Right lobe of liver (tissue), 4 donors: ENCODE results near the gene NRL.

Experiments used
- POLR2A ChIP-seq: fragments of 450-650 bp; IDR thresholded peaks from one replicate; pipeline ENCODE4 v1.6.1; 2017; ENCODE audit warnings: antibody characterized with exemption, mild to moderate bottlenecking
- TF ChIP-seq, protein P1 (sequence below), 4 donors: fragments of 200-600 bp in 3 of 4; fragments of 450-650 bp in 1 of 4; IDR thresholded peaks; one replicate each; pipeline versions ENCODE4 v1.5.1 to v1.8.0; 2016 to 2022; ENCODE audit warnings: antibody characterized with exemption in 4 of 4, mild to moderate bottlenecking in 2 of 4
- donor health status: DM: no; HTN: no; CAD: no.
- donor health status: DM: no; HTN: no; CAD: no.
- donor health status: DM: no; HTN: yes; CAD: no.

DNA sequence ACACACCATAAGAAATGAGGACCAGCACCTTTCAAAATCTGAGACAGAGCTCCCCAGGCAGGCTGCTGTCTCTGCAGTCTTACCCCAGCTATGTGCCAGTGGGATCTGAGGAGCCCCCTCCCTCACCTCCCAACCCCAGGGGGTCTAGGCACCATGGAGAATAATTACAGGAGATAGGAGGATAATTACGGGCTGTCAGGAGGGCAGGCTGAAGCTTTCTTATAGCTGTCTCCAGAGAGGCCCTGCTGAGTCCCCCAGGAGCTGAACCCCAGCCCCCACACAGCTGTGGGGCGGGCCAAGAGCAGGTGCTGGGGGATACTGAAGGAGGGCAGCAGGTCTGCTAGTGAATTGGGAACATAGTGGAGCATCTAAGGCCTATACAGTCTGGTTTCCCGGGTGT lies 36.6 kb downstream of the NRL start:
- TF ChIP-seq, protein P1, sequence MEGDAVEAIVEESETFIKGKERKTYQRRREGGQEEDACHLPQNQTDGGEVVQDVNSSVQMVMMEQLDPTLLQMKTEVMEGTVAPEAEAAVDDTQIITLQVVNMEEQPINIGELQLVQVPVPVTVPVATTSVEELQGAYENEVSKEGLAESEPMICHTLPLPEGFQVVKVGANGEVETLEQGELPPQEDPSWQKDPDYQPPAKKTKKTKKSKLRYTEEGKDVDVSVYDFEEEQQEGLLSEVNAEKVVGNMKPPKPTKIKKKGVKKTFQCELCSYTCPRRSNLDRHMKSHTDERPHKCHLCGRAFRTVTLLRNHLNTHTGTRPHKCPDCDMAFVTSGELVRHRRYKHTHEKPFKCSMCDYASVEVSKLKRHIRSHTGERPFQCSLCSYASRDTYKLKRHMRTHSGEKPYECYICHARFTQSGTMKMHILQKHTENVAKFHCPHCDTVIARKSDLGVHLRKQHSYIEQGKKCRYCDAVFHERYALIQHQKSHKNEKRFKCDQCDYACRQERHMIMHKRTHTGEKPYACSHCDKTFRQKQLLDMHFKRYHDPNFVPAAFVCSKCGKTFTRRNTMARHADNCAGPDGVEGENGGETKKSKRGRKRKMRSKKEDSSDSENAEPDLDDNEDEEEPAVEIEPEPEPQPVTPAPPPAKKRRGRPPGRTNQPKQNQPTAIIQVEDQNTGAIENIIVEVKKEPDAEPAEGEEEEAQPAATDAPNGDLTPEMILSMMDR (IDR thresholded peaks at IDR 0.05): no peak
- no peak for TF ChIP-seq POLR2A
